NCI-H82 (cell line): ENCODE data around the gene RHCG.
"Not testable (repeated sequence)": the region's sequence is repeated elsewhere in the genome, so short reads cannot be mapped to it uniquely, and the experiment has no call there.

Source experiments
- DNase-seq: peaks from one replicate; lab custom pipeline; 2025; lab: John Stamatoyannopoulos, UW

The RHCG gene

GRCh38 chr15:89477411-89478242, 18.8 kb downstream of the RHCG start:
- DNase-seq, result no peak

DNA sequence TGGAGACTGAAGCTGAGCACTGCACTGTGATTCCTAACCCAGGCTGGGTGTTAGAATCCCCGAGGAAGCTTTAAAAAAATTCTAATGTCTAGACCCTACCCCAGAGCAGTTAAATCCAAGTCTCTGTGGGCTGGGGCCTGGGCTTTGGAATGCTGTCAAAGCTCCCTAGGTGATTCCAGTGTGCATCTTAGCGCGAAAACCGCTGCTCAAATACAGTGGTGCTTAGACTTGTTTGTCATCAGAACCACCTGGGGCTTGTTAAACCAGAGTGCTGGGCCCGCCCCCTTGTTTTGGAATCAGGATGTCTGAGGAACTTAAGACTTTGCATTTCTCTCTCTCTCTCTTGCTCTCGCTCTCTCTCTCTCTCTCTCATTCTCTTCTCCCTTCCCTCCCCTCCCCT, 20.7 kb downstream of the RHCG start:
- peak; percentile 14 for DNase-seq

DNA sequence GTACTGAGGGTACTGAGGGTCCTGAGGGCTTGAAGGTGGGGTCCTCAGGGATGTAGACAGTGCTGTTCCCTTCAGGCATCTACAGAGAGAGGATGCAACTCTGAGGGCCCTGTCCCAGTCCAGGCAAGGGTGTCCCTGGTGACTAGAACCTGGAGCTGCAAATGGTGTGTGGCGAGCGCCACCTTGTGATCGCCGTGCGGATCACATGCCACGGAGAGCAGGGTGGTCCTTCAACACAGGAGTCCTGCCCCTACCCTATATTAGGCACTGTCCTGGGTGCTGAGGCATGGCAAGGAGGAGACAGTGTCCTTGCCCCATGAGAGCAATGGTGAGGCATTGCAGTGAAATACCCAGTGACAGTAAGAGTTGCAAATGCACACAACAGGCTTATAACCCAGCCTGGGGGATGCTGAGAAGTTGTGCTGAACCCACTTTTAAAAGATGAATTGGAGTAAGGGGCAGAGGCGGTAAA, 23.6 kb downstream of the RHCG start:
- DNase-seq, result peak; percentile 81

DNA sequence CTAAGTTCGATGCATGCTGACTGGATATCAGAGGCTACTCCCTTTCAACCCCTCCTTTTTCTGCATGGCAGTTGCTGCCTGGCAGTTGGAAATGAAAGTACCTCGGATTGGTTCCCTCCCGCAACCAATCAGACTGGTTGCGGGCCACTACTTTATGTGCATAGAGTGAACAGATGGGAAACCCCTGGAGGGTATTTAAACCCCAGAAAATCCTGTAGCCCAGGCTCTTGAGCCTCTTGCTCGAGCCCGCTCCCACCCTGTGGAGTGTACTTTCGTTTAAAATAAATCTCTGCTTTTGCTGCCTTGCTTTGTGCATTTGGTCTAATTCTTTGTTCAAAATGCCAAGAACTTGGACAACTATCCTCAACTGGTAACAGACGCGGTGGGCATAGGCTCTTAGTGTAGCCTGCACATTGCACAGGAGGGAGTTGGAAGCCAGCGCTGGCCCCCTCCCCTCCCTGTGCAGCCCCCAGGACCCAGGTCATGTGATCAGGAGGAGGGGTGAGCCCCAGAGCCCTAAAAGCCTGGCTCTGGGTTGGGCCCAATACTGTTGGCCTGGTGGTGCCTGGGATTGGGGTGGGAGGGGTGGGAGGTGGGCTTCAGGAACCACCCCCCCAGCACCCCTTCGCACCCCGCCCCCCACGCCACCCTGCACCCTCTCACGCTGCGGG, 26.8 kb downstream of the RHCG start:
- DNase-seq, result peak; percentile 83

DNA sequence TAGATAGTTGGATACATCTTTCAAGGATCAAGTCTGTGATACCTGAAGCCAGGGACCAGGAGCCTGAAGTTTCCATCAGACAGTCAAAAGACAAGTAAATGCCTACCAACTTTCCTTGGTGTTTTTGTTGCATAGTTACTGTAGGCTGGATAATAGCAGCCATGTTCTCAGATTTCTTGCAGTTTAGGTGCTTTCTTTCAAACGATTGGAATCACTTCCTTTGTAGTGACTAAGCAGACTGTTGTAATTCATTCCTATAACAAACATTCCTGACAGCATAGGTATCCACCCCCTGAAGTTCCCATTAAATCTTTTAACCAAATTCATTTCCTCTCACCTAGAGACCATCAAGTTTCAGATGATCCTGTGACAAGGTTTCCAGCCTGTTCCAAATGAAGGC, 27.6 kb downstream of the RHCG start:
- not testable (repeated sequence) for DNase-seq

DNA sequence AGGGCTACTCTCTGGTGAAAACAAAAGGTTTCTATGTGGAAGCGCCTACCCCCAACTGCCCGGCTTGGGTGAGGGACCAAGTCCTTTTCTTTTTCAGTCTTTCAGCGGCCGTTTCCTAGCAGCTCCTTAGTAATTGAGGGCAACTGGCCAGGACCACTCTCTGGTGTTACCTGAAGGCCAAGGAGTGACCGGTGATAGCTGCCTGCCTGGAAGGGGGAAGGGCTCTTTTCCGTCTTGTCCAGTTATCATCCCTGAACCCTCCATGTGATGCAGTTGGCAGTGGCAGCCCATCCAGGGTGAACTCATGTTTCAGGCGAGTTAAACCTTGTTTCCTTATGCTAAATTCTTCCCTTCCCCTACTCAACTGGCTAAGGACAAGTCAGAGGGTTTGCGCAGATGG, 33.3 kb downstream of the RHCG start:
- no peak for DNase-seq

DNA sequence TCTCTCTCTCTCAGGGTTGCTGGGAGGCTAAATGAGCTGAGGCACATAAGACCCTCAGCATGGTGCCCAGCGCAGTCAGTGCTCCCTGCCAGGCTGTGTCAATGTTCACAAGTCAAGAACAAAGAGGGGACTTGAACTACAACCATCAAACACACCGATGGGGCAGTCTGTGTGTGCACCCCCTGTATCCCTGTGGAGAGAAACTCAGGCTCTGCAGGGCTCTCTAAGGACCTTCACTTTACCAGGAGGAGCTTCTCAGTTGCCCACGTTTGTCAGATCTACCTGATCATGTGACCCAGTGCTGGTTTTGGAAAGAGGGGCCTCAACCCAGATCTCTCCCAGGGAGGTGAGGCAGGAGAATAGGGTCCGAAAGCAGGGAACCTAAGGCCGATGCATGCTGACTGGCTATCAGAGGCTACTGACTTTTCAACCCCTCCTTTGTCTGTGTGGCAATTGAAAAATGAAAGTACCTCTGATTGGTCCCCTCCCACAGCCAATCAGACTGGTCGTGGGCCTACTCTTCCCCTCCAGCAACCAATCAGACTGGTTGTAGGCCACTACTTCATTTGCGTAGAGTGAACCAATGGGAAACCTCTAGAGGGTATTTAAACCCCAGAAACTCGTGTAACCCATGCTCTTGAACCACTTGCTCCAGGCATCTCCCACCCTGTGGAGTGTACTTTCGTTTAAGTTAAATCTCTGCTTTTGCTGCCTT, 34.0 kb downstream of the RHCG start:
- peak; percentile 96 for DNase-seq

DNA sequence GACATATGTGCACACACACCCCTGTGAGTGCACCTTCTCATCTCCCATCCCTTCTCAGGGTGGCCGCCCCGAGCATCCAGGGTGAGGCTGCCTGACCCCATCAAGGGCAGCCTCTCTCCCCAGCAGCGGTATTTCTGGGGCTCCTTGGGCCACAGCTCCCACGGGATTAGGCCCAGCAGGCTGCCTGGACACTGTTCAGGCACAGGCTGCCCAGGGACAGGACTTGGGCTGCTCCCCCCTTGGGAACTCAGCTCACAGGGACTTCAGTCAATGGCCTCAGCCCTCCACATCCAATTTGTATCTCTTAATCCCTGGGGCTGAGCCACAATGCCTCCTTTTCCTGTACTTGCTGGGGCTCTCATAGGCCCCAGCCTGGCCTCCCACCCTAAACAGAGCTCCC, 35.0 kb downstream of the RHCG start:
- DNase-seq, result peak; percentile 95

GRCh38 chr15:89460048-89460447, 36.3 kb downstream of the RHCG start:
- DNase-seq, result no peak

DNA sequence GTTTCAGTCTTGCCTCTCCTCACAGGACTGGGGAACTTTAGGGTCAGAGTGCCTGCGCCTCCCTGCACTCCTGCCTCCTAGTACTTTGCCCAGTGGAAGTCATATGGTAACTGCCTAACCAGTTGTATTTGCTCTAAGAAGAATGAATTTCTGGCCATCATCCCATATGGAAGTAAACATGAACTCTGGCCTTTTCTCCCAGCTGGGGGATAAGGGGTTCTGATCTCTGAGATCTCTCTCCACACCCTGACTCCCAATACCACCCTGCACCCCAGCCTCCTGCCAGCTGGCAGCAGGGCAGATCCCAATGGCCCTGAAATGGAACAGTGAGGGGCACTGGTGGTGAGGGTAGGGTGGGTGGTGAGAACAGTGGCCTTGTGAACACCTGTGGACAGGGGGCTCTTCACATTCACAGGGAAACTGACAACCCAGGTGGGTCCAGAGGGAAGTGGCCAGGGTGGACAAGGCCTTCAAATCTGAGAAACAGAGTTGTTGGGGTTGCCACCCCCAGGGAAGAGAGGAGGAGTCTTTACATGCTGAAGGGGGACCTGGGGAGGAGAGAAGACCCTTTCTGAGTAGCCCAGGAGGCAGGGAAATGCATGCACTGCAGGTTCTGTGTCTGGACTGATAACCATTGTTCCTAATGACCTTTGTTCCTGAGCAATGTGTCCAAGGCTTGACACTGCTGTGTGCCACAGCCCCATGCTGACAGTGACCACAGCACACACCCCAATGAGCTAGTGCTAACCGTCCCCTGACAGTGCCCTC, 36.9 kb downstream of the RHCG start:
- no peak for DNase-seq

DNA sequence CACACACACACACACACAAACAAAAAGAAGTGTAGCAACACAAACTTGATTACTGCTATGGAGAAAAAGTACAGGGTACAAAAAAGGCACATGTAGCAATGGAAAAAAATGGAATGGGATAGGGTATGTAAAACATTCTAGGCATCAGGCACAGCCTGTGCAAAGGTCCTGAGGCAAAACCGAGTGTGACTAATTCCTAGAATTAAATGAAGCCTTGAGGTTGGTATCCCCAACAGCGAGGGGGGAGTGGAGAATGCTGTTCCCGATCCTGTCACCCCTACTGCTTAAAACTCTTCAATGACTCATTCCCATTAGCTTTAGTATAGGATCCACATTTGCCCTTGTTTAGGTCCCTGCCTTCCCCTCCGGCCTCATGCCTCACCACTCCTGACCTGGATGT, 37.9 kb downstream of the RHCG start:
- no peak for DNase-seq

DNA sequence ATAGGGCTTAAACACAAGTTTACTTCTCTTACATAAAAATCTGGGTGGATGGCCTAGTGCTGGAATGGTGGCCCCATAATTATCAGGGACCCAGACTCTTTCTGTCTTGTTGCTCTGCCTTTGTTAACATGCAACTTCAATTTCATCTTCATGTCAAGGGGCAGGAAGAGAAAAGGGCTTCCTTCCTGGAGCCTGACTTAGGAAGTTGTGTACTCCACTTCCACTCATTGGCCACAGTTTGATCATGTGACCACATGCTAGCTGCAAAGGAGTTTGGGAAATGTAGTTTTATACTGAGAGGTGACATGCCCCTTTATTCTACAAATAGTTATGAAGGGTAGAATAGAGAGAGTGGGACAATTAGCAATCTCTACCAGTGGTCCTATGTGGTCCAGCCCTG, 39.3 kb downstream of the RHCG start:
- DNase-seq, result peak; percentile 87

DNA sequence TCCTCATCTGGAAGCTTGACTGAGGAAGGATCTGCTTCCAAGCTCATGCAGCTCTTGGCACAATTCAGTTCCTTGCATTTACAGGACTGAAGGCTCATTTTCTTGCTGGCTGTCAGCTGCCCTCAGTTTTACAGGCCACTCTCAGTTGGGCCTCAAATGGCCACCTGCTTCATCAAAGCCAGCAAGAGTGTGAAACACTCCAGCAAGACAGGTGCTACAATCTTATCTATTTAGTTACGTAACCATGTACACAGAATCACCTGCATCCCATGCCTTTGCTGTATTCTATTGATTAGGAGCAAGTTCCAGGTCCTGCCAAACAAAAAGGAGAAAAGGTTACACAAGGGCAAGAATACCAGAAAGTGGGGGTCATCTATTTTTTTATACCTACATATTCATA, 40.8 kb downstream of the RHCG start:
- no peak for DNase-seq

- peak; percentile 14 for DNase-seq
Measured at GRCh38 chr15:89452330-89452836, 44.0 kb downstream of the RHCG start.

DNA sequence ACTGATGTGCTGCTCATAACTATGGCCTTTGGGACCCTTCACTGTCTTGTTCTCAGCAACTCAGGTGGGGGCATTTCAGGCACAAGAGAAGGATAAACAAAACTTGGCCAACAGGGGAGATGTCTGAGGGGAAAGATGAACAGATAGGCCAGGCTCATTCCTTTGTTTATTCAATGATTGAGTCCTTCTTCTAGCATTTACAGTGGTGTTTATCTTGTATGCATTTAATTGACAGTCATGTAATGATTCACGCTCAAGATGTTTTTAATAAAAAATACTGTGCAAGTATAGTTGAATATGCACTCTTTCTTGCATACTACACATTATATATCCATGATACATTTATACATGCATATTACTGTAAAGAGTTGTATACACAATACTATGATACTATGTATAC, 44.5 kb downstream of the RHCG start:
- no peak for DNase-seq

DNA sequence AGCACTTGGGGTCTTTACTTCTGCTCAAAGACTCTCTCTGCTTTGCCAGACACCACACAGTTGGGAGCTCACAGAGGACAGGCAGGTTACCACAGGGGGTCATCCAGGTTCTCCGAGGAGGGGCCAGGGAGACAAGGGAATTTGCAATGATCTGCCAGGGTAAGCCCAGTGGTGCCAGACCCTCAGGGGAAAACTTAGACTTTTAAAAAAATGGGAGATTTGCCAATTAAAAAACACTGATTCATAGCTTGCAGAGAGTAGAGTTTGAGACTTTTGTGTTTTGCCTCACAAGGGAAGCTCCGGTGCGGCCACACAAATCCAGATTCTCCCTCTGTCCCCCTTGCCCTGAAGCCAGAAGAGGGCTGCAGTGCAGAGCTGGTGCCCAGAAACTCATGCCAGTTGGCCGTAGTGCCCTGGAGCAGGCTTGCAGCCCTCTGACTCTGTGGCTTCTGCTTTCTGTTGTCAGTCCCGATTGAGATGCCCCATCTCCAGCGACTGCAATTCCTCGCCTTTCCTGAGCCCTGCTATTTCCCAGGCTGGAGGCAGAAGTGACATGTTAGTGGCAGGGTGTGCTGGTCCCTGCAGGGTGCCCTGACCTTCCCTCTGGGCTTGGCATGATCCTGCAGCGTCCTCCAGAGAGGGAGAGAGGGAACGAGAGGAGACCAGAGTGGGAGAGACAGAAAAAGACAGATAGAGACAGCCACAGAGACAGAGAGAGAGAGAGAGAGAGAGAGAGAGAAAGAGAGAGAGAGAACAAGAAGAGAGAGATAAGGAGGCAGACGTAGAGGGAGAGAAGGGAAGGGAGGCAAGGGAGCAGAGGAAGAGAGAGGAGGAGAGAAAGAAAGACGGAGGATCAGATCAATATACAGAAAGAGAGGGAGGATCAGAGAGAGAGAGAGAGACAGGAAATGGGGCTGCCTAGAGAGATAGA, 46.0 kb downstream of the RHCG start:
- peak; percentile 22 for DNase-seq

DNA sequence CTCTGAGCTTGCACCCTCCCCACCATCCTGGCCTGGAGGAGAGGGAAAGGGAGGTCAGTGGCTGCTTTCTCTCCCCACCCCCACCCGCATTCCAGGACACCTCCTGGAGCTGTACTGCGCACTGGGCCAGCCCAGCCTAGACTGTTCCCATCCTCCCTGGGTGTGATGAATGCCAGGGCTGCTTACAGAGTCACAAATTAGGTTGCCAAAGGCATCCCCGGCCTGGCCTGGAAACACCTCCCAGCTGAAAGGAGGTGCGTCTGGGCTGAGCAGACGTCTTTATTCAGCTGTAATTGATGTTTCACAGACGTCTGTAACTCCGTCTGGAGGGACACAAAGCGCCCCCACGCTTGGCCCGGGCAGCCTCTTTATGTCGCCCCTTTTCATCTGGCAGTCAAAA, 47.6 kb downstream of the RHCG start:
- no peak for DNase-seq

DNA sequence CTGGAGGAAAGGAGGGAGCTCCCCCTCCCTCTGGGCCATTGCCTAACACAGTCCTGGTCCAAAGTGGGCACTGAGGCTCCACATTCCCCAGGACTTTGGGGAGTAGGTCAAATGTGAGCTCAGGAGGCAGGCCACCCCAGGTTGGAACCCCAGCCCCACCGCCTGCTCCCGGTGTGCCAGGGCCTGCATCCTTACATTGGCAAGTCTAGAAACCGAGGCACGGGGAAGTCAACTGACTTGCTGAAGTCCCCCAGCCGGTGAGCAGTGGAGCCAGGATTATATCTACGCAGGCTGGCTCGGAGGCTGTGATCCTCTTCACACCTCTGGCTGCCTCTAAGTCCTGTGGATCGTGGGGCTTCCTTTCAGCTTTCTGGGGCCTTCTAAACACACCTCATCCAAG, 48.7 kb downstream of the RHCG start:
- no peak for DNase-seq

DNA sequence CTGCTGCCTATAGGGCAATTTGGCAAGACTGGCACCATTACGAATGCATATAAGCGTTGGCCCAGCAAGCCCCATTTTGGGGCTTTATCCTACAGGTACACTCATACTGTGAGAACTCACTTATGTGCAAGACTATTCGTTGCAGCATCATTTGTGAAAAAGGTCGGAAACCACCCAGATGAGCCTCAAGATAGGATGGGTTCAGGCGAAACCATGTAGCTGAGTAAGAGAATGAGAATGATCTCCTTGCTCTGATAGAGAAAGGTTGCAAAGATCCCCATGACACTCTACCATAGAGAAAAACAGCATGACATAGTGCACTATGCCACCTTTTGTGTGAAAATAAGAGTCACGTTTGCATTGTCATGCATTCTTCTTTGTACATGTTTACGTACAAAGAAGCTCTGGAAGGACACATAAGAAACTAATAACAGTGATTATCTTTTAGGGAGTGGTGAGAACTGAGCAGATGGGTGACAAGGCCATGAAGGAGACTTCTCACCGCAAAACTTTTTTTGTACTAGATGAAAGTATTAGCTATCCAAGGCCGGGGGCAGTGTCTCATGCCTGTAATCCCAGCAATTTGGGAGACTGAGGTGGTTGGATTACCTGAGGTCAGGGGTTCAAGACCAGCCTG, 50.0 kb downstream of the RHCG start:
- no peak for DNase-seq

DNA sequence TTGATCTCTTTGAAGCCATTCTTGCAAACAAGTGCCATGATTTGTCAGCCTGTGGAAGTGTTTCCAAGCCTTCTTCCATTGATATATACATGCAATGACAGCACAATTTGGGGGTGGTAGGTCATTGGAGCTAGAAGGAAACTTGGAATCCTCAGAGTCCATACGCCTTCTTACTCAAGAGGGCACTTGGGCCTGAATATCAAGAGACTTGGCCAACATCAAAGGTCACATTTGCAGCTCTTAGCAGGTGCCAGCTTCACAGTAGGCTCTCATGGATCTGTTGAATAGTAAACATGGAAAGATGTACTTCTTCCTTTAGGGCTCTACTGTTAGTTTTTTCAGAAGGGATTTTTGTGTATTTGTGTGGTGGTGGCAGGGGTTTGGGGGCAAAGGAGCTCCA, 50.9 kb downstream of the RHCG start:
- DNase-seq, result no peak
